Activated naive CD8-positive, alpha-beta T cell (primary cell): ENCODE measurements around the gene UACA.

Experiments
- H3K27ac Mint-ChIP-seq: one replicate; pipeline ENCODE4 v1.8.0; 2021; ENCODE audit warnings: mixed read lengths
- H3K27me3 Mint-ChIP-seq: one replicate; pipeline ENCODE4 v1.8.0; 2021; ENCODE audit warnings: mixed read lengths
- H3K36me3 Mint-ChIP-seq: one replicate; pipeline ENCODE4 v1.8.0; 2021; ENCODE audit warnings: mixed read lengths
- H3K4me1 Mint-ChIP-seq: one replicate; pipeline ENCODE4 v1.8.0; 2021; ENCODE audit warnings: low read depth, mixed read lengths
- H3K4me3 Mint-ChIP-seq: one replicate; pipeline ENCODE4 v1.8.0; 2021; ENCODE audit warnings: mild to moderate bottlenecking, mixed read lengths
- H3K9me3 Mint-ChIP-seq: one replicate; pipeline ENCODE4 v1.8.0; 2021; ENCODE audit warnings: low read depth, mixed read lengths

Gene UACA

GRCh38 chr15:70792171-70792573, 28.8 kb upstream of the UACA start:
- Mint-ChIP-seq H3K4me1 (no peaks in the 10 kb centered on the region), H3K36me3 (no peaks in the 10 kb centered on the region), H3K9me3 (no peaks in the 10 kb centered on the region), H3K27ac (no peak overlapping the region), H3K4me3 (no peak overlapping the region), H3K27me3 (no peaks in the 10 kb centered on the region)

GRCh38 chr15:70791259-70791658, 27.9 kb upstream of the UACA start:
- Mint-ChIP-seq H3K36me3 (no peaks in the 10 kb centered on the region), H3K9me3 (no peaks in the 10 kb centered on the region), H3K27me3 (no peaks in the 10 kb centered on the region), H3K4me1 (no peaks in the 10 kb centered on the region), H3K4me3 (no peak overlapping the region), H3K27ac (no peak overlapping the region)

GRCh38 chr15:70789213-70789612, 25.9 kb upstream of the UACA start:
- H3K4me3 Mint-ChIP-seq, result no peak overlapping the region
- no peak overlapping the region for H3K27ac Mint-ChIP-seq

GRCh38 chr15:70788114-70789049, 25.0 kb upstream of the UACA start:
- no peaks in the 10 kb centered on the region for H3K4me1 Mint-ChIP-seq
- no peak overlapping the region for H3K4me3 Mint-ChIP-seq
- H3K27ac Mint-ChIP-seq, result no peak overlapping the region
- no peaks in the 10 kb centered on the region for H3K36me3 Mint-ChIP-seq
- peaks cover 4% of the 10 kb centered on the region for H3K27me3 Mint-ChIP-seq
- H3K9me3 Mint-ChIP-seq, result no peaks in the 10 kb centered on the region

More at GRCh38 chr15:70789213-70789612, 25.9 kb upstream of the UACA start:
- Mint-ChIP-seq H3K4me1 (no peaks in the 10 kb centered on the region), H3K9me3 (no peaks in the 10 kb centered on the region), H3K27me3 (peaks cover 4% of the 10 kb centered on the region), H3K36me3 (no peaks in the 10 kb centered on the region)

- Mint-ChIP-seq H3K9me3 (no peaks in the 10 kb centered on the region), H3K27me3 (peaks cover 4% of the 10 kb centered on the region), H3K4me3 (no peak overlapping the region), H3K27ac (no peak overlapping the region), H3K4me1 (no peaks in the 10 kb centered on the region), H3K36me3 (no peaks in the 10 kb centered on the region)
Observed at GRCh38 chr15:70786996-70787395, 23.6 kb upstream of the UACA start.

- Mint-ChIP-seq H3K9me3 (no peaks in the 10 kb centered on the region), H3K27ac (no peak overlapping the region), H3K36me3 (no peaks in the 10 kb centered on the region), H3K27me3 (peaks cover 16% of the 10 kb centered on the region), H3K4me3 (no peak overlapping the region), H3K4me1 (no peaks in the 10 kb centered on the region)
Observed at GRCh38 chr15:70783610-70784022, 20.3 kb upstream of the UACA start.

- no peaks in the 10 kb centered on the region for H3K9me3 Mint-ChIP-seq
- H3K4me3 Mint-ChIP-seq, result no peak overlapping the region
- no peaks in the 10 kb centered on the region for H3K36me3 Mint-ChIP-seq
- H3K27ac Mint-ChIP-seq, result no peak overlapping the region
- H3K4me1 Mint-ChIP-seq, result no peaks in the 10 kb centered on the region
- H3K27me3 Mint-ChIP-seq, result peaks cover 16% of the 10 kb centered on the region
Observed at GRCh38 chr15:70783041-70783440, 19.7 kb upstream of the UACA start.

GRCh38 chr15:70781236-70781635, 17.9 kb upstream of the UACA start:
- no peak overlapping the region for H3K27ac Mint-ChIP-seq
- H3K36me3 Mint-ChIP-seq, result no peaks in the 10 kb centered on the region
- H3K9me3 Mint-ChIP-seq, result no peaks in the 10 kb centered on the region
- H3K4me3 Mint-ChIP-seq, result no peak overlapping the region
- peaks cover 21% of the 10 kb centered on the region for H3K27me3 Mint-ChIP-seq
- no peaks in the 10 kb centered on the region for H3K4me1 Mint-ChIP-seq

- H3K27me3 Mint-ChIP-seq, result peaks cover 17% of the 10 kb centered on the region
- no peaks in the 10 kb centered on the region for H3K4me1 Mint-ChIP-seq
- no peaks in the 10 kb centered on the region for H3K36me3 Mint-ChIP-seq
- H3K4me3 Mint-ChIP-seq, result no peak overlapping the region
- no peak overlapping the region for H3K27ac Mint-ChIP-seq
- H3K9me3 Mint-ChIP-seq, result no peaks in the 10 kb centered on the region
Observed at GRCh38 chr15:70778258-70779076, 15.1 kb upstream of the UACA start.

- Mint-ChIP-seq H3K36me3 (no peaks in the 10 kb centered on the region), H3K4me1 (no peaks in the 10 kb centered on the region), H3K27me3 (peaks cover 17% of the 10 kb centered on the region), H3K4me3 (no peak overlapping the region), H3K27ac (no peak overlapping the region), H3K9me3 (no peaks in the 10 kb centered on the region)
Observed at GRCh38 chr15:70777170-70777926, 14.0 kb upstream of the UACA start.

- H3K9me3 Mint-ChIP-seq, result no peaks in the 10 kb centered on the region
- no peaks in the 10 kb centered on the region for H3K36me3 Mint-ChIP-seq
- peaks cover 13% of the 10 kb centered on the region for H3K27me3 Mint-ChIP-seq
- H3K4me1 Mint-ChIP-seq, result peaks cover 3% of the 10 kb centered on the region
- H3K4me3 Mint-ChIP-seq, result no peak overlapping the region
- no peak overlapping the region for H3K27ac Mint-ChIP-seq
Observed at GRCh38 chr15:70775160-70775559, 11.8 kb upstream of the UACA start.

GRCh38 chr15:70772402-70772801, 9.0 kb upstream of the UACA start:
- peaks cover 8% of the 10 kb centered on the region for H3K27me3 Mint-ChIP-seq
- no peak overlapping the region for H3K27ac Mint-ChIP-seq
- no peaks in the 10 kb centered on the region for H3K9me3 Mint-ChIP-seq
- H3K4me1 Mint-ChIP-seq, result peaks cover 6% of the 10 kb centered on the region
- H3K36me3 Mint-ChIP-seq, result no peaks in the 10 kb centered on the region
- H3K4me3 Mint-ChIP-seq, result no peak overlapping the region

- Mint-ChIP-seq H3K9me3 (no peaks in the 10 kb centered on the region), H3K27ac (no peak overlapping the region), H3K4me3 (no peak overlapping the region), H3K27me3 (peaks cover 2% of the 10 kb centered on the region), H3K4me1 (peaks cover 6% of the 10 kb centered on the region), H3K36me3 (no peaks in the 10 kb centered on the region)
Observed at GRCh38 chr15:70770863-70771262, 7.5 kb upstream of the UACA start.

- H3K27me3 Mint-ChIP-seq, result peaks cover 15% of the 10 kb centered on the region
- H3K4me3 Mint-ChIP-seq, result no peak overlapping the region
- no peaks in the 10 kb centered on the region for H3K36me3 Mint-ChIP-seq
- no peaks in the 10 kb centered on the region for H3K9me3 Mint-ChIP-seq
- peaks cover 13% of the 10 kb centered on the region for H3K4me1 Mint-ChIP-seq
- no peak overlapping the region for H3K27ac Mint-ChIP-seq
Observed at GRCh38 chr15:70768257-70768883, 5.0 kb upstream of the UACA start.
